ENCODE measurements around the gene CHMP6.
"Not testable (repeated sequence)": the region's sequence is repeated elsewhere in the genome, so short reads cannot be mapped to it uniquely, and the experiment has no call there.

Gene CHMP6

DNA sequence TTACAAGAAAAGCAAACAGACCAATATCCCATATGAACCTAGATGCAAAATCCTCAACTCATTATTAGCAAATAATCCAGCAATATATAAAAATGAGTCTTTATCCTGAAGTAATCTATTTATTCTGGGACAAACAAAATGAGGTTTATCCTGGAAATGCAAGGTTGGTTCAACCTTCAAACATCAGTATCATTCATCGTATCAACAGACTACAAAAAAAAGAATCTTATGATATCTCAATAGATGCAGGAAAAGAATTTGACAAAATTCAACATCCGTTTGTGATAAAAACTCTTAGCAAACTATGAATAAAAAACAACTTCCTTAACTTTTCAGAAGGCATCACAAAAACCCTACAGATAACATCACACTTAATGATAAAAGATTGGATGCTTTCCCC lies 24.9 kb downstream of the CHMP6 start:
- no peak for DNase-seq

DNA sequence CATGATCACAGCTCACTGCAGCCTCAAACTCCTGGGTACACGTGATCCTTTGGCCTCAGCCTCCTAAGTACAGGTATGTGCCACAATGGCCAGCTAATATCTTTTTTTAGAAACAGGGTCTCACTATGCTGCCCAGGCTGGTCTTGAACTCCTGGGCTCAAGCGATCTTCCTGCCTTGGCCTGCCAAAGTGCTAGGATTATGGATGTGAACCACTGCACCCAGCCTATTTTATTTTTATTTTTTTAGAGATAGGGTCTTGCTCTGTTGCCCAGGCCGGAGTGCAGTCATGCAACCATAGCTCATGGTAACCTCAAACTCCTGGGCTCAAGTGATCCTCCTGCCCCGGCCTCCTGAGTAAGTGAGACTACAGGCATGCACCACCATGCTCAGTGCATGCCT lies 25.7 kb downstream of the CHMP6 start:
- not testable (repeated sequence) for DNase-seq

DNA sequence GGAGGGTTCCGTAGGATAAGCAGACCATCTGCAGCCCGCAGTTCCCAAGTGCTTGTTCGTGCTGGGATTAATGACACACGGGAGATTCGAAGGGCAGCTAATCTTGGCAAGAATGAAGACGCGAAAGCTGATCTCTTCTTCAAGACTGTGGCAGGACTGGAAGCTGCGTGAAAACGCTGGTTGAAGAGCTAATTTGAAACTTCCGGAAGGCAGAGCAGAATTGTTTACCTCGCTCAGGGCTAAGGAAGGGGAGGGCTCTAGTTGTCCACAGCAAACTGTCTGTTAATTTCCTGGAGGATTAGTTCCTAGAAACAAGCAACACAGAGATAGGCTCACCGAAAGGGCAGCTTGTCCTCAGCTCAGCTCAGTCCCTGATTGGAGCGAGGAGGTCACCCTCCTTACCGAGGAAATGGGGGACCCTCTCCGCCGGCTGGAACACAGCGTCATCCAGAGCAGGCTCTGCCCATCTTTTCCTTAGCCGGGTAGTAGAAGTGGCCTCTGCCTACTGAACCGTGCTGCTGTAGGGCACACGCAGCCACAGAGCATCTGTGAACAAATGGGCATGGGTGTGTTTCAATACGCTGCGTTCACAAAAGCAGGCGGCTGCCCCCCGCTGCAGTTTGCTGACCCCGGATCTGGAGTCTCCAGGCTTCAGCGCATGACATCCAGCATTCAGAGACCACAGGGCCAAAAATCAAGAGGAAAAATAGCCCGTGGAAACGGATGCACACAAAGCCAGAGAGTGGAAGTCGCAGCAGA lies 26.6 kb downstream of the CHMP6 start:
- DNase-seq = peak; percentile 22

DNA sequence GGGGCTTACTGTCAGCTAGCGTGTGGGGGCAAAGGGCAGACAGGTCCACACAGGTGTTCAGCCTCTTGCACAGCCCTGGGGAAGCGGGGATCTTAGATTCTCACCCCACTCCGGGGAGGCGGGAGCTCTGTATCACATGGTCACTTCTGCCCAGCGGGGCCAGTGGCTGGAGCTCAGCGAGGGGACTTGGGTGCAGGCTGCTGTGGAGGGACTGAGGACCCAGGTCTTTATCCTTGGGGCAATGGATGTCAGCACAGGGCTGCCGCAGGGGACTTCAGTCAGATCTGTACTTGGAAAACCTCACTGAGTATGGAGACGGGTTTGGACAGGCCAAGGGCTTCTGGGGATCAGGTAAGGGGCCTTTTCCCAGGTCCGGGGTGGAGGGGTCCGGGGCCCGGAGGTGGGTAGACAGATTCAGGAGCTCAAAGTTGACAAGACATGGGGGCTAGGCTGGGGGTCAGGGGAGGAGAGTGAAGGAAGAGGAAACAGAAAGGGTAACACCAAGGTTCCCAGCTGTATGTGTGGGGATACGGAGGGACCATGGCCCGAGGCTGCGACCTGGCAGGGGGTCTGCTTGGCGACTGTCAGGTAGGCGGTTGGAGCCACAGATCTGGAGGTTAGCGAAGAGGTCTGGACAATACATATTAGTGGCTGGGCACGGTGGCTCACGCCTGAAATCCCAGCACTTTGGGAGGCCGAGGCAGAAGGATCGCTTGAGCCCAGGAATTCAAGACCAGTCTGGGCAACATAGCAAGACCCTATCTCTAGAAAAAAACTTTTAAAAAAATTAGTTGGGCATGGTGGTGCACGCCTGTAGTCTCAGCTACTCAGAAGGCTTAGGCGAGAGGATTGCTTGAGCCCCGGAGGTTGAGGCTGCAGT lies 28.2 kb downstream of the CHMP6 start:
- DNase-seq = no peak

DNA sequence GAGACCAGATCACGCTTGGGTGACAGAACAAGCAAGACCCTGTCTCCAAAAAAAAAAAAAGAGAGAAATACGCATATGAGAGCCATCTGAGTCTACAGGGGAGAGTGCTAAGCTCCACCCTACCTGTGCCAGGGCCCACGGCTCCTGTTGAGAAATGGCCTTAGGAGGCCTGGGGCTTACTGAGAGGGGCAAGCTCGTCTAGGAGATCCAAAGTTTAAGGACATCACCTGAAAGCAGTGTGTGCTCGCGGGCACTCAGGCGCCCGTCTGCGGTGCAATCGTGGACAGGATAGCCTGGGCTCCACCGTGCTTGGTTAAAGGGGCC lies 28.8 kb downstream of the CHMP6 start:
- DNase-seq = no peak

DNA sequence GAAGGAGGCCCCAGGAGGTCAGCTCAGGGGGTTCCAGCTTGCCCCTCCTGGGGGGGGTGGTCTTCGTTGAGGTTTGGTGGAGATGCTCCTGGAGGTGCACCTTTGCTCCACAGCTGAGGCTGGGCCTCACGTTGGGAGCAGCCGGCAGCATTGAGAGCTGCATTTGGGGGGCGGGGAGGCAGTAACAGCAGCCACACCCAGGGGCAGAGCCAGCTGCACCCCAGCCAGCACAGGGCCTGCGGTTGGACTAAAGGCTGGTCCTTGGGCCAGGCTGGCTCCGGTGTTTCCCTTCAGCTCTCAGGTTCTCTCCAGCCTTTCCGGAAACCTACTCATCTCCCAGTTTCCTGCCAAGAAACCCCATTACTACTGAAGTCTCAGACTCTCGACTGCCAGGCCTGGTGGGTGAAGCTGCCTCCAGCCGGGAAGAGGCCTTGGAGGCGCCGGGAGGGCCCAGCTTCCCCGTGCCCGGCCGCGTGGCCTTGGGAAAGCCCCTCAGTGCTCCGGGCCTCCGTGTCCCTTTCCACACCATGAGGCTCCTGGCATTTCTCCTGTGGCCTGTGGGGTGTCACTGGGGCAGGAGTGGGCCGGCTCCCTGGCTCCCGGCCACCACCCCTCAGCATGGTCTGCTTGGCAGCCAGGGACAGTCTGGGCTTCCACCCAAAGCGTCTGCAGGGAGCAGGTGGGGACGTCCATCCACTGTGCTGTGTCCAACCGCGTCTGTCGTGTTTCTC lies 29.3 kb downstream of the CHMP6 start:
- no peak for DNase-seq

DNA sequence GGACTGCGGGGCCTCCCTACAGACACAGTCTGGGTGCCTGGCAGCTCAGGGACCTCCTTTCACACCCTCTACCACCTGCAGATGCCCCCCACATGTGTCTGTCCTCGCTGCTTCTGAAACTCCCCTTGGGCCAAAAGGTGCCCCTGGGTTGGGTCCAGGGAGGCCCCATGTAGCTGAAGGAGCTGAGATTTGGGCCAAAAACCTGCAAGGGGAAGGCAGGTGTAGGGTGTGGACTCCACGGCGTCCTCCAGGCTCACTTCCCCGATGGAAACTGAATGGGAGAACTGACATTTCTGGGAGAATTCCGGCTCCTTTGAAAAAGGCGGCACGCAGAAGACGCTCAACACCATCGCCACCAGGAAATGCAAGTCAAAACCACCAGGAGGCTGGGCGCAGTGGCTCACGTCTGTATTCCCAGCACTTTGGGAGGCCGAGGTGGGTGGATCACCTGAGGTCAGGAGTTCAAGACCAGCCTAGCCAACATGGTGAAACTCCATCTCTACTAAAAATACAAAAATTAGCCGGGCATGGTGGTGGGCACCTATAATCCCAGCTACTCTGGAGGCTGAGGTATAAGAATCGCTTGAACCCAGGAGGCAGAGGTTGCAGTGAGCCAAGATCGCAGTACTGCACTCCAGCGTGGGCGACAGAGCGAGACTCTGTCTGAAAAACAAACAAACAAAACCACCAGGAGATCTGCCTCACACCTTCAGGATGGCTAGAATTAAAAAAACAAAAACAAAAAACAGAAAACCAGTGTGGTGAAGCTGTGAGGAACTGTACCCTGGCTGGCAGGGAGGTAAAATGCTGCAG lies 30.1 kb downstream of the CHMP6 start:
- no peak for DNase-seq

DNA sequence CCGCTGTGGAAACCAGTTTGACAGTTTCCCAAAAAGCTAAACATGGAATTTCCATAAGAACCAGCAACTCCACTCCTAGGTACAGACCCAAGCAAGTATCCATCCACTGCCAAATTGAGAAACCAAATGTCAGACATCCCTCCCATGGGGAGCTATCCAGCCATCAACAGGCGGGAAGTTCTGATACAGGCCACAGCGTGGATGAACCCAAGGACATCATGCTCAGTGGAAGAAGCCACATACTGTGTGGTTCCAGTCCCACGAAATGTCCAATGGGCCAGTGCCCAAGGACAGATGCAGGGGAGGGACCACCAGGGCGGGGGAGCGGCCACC lies 30.7 kb downstream of the CHMP6 start:
- DNase-seq = no peak

DNA sequence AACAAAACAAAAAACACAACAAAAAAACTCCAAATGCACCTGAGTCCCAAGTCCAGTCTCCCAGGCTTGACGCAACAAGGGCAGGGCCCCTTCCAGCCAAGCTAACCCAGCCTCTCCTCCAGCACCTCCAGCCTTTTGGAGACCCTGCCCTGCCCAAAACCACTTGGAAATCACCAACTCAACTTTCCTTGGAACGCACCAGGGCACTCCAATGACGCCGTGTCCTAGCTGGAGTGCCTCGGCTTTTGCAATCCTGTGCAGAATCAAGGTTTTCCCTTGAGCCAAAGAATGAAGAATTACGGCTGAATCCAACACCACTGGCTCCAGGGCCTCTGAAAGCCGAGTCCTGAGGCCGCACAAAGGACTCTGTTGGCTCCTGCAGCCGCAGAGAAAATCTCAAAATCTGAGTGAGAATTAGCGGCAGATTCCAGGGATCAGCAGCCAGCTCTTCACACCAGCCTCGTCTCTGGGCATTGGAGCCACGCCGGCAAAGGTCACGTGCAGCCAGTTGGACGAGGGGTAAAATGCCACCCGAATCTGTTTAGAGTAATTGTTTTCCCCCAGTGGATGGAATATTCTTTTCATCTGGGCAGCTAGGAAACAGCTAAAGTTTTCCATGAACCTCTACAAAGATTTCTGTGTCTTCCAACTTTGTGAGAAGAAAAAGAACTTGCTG lies 33.6 kb downstream of the CHMP6 start:
- DNase-seq = no peak

DNA sequence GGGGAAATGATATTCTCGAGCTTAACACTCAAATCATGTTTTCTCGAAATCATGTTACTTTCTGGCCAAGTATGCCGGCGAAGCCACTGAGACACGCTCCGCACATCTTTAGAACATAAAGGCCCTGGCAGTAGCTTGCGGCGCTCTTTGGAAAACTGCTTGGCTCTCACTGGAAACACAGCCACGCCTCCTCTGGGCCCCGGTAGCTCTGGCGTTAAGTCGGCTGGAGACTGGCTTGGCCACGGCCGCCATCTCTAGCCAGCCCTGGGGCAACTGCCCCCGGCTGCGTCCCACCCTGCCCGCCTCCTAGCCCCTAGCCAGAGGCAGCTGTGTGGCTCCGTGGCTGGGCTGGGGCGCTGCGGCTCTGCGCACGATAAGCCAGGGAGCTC lies 34.1 kb downstream of the CHMP6 start:
- no peak for DNase-seq

DNA sequence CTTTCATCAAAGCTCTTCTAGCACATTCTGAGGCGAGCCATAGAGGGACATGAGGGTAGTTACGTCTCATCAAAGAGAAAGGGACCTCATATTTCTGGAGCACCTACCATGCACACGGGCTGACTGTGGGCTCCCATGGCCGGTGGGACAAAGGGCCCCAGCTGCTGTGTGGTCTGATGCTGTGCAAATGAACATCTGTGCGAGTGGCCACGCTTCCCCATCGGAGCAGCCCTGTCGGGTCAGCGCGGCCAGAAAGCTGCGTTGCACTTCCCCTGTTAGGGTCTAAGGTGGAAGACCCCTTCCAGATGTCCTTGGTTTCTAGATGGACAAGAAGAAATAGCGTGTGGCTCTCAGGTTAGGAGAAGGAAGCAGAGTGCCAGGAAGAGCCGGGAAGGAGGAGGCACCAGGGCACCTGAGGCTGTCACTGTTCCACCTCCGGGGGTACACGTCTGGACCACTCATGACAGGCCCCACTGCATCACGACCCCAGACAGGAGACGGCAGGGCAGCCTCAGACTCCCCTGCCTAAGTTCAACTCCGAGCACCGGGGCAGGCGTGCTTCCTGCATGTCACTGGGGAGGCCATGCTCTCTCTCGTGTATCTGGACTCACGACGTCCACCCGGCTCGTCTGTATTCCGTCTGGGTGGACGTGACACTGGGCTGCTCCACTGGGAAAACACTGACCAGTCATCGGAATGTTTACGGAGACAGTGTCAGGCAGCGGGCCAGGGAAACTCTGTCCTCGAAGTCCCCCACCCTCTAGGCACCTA lies 34.8 kb downstream of the CHMP6 start:
- DNase-seq = no peak

DNA sequence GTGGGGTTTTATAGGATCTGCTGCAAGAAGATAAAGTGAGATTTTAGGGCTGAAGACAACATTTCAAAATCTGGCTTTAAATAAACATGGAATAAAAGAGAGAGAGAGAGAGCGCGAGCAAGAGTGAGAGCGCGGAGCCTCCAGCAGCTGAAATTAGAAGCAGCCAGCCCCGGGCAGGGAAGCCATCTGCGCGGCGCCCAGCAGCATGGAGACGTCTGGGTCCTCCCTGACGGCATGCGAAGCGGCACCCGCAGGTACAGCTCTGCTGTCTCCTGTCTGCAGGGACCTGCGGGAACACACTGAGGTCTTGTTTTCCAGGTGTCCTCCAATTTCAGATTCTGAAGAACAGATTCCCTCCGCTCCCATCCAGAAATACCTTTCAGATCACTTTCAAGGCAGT lies 35.4 kb downstream of the CHMP6 start:
- DNase-seq = no peak

DNA sequence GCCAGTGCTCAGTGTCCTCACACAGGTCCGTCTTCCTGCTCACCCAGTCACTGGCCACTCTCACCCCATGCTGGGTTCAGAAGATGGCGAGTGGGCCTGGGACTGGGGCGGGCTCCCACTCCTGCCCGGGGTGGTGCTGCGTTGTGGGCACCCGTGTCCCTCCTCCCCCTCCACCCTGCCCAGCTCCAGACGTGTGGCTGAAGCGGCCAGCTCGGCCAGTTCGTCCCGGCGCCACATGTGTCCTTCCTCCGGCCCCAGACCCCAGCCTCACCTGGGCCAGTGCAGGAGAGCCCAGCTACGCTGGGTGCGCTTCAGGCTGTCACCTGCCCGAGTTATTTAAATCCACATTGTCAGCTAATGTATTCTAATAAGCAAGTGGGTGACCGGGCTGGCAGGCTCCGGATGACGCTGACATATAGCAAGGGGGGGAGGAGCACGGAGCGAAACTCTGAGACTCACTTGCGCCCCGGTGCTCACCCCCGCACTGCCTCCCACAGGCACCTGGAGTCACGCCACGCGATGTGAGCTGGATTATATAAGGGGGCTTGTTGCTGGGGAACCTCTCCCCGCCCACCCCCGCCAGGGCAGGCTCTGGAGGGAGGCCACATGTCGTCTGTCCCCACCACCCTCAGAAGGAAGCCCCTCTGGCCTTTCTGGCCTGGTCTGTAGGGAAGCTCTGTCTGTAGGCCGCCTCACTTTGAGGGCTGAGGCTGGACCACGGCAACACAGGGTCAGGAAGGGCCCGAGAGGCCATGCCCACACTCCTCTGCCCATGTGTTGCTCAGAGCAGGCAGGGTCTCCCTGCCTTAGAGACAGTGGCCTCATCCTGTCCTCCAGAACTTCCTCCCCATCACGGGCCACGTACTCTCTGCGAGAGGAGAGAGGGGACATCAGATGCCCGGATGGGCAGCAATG lies 36.2 kb downstream of the CHMP6 start:
- DNase-seq = no peak

DNA sequence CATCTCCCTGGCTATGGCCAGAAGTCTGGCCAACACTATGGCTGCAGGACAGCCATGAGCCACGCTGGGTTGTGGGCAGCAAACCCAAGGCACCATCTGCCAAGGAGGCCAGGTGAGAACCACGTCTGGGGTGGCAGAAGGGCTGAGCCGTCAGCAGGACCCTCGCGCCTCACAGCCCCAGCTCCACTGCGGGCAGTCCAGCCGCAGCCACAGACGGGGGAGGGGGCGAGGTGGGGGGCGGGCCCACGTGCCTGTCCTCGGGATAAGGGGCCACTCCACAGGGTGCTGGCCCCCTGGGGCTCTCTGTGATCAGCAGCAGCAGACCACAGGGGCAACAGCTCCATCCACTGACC lies 36.8 kb downstream of the CHMP6 start:
- DNase-seq = no peak

DNA sequence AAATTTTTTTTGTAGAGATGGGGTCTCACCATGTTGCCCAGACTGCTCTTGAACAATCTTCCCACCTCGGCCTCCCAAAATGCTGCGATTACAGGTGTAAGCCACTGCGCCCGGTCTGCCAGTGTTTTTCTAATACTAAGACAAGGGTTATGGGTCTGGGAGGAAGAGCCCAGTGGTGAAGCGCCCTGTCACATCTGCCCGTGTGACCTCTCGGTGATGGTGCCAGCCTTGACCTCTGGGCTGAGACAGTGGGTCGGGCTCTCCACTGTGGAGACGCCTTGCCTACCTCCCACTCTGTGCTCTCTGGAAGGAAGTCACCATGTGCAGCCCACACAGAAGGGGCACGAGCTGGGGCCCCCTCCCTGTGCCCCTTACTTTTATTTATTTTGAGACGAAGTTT lies 38.2 kb downstream of the CHMP6 start:
- no peak for DNase-seq

DNA sequence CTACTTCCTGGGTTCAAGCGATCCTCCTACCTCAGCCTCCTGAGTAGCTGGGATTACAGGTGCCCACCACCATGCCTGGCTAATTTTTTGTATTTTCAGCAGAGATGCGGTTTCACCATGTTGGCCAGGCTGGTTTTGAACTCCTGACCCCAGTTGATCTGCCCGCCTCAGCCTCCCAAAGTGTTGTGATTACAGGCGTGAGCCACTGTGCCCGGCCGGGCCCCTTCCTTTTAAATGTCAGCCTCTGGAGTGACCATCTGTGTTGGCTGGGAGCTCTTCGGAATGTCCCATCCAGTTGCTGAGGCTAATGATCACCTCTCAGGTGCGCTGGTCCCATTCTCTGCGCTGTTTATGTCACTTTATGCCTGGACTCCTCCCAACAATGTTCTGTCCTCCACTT lies 38.7 kb downstream of the CHMP6 start:
- DNase-seq = not testable (repeated sequence)

DNA sequence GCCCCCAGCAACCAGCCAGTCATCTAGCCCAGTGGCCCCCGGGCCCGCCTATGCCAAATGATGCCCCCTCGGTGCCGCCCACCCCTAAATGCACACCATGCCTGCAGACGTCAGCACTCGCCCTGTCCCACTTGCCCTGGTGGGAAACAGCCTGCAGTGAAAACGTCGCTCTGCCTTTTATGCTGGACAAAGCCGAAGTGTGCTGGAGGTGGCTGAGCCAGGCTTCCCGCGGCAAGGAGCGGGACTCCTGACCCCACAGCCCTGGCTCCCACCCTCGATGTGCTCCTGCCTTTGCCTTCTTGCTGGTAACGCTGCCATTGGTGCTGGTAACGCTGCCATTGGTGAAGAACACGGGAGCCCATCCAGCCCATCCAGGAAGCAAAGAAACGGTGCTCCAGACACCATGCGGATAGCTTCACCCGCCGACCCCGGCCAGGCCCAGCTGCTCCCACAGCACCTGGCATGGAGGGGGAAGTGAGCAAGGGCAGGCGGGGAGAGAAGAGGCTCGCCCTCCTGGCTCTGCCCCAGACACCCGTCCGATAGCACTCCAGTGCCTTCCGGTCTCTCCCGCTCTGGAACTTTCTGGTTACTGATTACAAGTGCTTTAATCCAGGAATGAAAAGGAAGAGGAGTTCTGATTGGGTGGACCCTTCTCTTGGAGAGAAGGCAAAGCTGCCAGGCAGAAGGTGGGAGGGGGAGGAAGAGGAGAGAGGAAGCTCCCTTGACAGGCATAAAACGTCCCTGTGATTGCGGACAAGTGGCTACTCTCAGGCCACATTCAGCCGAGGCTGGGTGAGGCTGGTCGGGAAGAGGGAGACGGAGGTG lies 39.3 kb downstream of the CHMP6 start:
- no peak for DNase-seq

DNA sequence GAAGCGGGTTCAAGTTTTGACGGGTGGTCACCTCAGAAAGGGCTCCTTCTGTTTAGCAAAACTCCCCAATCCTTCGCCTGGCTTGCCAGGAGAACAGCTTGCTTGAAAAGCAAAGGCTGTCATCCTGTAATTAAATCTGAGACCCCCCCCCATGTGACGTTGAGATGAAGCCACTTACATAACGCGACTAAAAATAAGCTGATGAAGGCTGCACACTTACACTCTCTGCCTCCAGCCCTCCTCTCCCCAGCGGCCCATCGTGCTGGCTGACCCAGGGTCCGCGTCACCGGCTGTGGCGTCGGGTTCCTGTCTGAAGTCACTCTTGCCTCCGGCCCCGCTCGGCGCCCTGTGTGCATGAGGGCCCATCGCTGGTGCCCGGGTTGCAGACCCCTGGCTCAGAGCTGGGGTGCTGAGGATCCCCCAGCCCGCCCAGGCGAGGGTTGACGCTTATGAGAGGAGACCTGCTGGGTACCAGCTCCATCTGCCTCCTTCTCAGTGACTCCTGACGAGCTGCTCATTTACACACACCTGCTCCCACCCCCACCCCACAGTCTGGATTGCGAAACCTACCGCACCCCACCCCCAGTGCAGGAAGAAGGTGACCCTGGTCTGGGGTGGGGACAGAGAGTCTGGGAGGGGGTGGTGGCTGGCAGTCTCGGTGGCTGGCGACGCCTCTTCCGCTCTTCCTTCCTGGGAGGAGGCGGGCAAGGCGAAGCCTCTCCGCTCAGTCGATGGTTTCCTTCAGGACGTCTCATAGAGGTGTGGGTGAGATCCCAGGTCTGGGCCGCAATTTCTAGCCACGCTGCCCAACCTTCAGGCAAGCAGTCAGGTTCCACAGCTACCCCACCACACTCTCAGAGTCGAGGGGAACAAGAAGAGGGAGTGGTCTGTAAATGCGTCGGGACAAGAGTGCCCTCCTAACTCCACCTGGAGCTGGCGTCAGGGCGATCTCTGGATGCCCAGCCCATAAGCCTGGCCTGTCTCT lies 40.2 kb downstream of the CHMP6 start:
- DNase-seq = no peak

Data from inflammatory macrophage treated with lipopolysaccharide for 4 hours (primary cell).